Limb (tissue), 2 donors: ENCODE measurements around the gene SHISA4.
A peak's percentile ranks its signal among the peaks of the same experiment; 100 is the strongest.

Experiments
- DNase-seq, 2 donors: peaks; one replicate each; pipeline ENCODE4 v3.0.0-alpha.2; 2016; ENCODE audit errors: extremely low spot score in 2 of 2

SHISA4 gene

DNA sequence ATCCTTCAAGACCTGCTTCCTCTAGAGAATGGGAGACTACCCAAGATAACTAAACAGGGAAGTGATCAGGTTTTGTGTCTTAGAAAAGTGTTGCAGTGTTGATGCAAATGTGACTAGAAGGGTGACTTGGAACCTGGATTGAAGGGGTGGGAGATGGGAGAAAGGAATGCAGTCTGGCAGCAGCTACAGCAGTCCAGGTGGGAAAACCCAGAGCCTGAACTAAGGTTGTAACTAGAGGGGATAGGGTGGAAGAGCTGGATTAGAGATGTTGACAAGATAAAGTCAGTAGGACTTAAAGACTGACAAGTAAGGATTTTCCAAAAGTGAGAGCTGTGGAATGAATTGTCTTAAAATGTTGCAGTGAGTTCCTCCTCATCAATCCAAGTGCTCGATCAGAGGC, 7.1 kb upstream of the SHISA4 start:
- no peak for DNase-seq

DNA sequence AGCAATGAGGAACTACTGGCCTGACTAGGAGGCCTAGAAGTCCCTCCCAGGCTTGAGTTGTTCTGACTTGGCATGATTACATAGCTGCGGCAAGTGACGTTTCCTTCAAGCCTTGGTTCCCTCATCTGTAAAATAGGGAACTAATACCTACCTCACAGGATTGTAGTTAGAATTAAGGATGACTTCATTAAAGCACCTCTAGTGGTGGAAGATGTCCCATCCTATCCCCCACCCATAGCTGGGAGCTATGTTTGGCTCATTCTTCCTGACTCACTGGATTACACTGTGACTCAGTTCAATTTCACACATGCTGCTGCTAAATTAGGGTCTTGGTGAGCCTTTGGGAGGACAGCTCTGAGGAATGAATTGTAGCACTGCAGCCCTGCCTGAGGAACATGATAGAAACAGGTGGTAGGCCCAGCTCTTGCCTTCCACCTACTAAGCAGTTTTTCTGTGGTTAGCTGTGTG, 6.0 kb upstream of the SHISA4 start:
- DNase-seq: no peak

DNA sequence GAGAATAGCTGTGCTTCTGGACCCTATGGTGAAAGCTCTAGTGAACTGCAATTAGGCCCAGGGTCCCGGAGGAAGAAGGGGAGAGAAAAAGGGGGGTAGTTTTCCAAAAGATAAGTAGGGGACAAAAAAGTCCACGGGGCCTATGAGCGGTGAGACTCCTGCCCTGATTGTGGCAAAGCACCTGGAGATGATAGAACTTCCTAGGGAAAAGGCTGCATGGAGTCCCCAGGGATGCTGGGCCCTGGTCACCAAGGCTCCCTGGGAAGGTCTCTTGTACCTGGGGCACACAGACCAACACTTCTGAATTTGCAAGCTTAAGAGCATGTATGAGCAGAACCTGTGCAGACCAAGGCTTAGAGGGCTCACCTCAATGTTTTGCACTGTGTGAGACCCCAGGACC, 5.4 kb upstream of the SHISA4 start:
- no peak for DNase-seq

DNA sequence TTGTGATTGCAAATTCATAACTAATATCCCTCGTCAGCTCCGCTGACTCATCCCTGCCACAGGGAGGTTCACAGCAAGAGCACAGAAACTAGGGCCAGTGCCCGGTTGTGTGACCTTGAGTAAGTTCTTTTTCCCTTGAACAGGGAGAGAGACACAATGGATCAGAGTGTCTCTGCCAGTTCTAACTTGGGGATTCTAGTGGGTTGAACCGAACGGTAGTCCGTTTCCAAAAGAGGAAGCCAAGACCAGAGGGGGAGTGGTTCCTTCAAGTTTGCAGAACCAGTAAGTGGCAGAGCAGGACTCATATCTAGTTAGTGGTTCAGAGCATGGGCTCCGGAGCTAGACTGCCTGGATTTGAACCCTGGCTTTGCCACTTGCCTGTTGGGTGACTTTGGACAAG, 4.9 kb upstream of the SHISA4 start:
- no peak for DNase-seq

DNA sequence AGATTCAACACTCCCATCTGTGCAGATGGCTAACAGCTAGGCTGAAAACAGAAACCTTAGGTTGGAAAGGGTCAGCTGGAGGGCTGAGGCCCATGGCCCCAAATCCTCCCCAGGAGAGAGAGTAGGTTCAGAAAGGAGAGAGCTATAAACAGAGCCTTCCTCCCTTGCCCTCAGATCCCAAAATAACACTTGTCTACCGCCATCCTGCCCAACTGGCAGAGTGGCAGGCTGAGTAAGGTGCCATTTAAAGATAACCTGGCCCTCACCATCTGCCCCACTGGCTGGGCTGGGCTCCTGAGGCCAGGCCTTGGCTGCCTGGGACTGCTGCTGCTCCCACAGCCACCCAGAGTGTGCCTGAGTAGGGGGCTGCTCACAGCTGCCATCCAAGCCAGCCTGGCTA, 4.3 kb upstream of the SHISA4 start:
- DNase-seq: no peak

DNA sequence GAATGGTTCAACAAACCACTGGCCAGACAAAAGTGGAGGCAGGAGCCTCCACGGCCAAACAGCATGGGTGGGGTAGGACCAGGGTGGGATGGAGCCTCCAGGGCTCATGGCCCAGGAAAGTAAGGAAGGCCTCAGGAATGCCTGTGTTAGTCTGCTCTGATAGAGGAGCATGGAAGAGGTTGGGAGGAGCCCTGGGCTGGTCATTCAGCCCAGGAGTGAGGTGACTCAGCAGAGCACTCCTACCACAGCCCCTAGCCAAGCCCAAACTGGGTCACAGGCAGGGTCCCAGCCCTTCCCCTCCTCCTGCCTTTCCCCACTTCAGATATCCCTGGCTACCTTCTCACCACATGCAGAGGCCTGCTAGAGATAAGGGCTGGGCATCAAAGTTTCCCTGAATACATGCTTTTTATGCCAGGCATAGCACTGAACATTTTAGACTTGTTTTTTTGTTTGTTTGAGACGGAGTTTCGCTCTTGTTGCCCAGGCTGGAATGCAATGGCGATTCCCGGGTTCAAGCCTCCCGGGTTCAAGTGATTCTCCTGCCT, 3.1 kb upstream of the SHISA4 start:
- DNase-seq: no peak

DNA sequence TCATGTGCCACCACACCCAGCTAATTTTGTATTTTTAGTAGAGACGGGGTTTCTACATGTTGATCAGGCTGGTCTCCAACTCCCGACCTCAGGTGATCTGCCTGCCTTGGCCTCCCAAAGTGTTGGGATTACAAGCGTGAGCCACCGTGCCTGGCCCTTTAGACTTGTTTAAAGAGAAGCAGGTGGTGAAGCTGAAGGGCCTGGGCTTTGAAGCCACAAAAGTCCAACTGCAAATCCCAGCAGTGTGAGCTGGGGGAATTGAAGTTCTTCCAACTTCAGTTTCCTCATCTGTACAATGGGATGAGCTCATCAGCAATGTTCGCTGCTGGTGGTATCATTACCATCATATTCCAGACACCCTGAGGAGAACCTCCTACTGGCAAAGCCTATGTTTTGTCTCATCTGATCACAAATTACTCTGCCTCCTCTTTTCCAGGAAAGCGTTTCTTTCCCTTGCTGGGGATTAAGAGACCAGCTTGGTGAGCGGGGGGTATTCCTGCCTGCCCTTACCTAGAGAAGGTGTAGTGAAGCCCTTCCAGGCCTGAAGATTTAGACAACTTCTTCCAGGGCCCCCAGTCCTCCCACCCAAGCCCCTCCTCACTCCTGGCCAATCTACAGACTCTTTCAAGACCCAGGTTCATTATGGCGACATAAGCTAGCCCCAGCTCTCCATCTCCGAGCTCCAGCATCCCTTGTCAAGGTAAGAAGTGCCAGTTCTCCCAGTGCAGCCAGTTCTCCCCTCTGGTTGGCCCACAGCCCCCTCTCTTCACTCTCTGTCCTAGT, 2.4 kb upstream of the SHISA4 start:
- no peak for DNase-seq

DNA sequence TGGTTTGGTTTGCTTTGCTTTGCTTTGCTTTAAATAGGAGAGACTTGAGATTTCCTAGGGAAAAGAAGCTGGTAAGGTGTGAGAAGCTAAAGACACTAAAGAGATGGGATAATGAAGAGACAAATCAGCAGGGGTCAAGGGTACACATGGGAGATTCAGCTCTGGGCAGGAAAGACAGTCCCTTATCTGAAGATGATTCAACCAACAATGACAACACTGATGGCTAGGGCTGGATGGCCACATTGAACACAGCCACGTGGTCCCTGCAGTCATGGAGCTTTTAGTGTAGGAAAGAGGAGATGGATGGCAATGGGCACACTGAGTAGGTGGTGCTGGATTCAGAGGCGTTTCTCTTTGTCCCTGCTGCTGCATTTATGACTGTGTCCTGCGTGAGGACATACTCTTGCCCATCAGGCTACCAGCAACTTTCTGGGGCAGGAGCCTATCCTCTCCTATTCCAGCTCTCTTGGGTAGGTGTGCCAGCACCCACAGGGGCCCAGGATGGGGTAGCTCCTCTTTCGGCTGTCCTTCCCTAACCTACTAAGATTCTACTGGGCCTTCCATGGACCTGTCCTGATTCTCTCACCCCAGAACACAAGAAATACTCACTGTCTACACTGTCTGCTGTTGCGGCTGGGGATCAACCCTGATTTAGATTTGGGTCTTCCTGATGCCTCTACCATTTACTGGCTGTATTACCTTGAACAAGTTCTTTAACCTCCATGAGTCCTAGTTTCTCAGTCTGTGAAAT, 1.4 kb upstream of the SHISA4 start:
- DNase-seq: peak in 1 of 2 donors; percentile 7

DNA sequence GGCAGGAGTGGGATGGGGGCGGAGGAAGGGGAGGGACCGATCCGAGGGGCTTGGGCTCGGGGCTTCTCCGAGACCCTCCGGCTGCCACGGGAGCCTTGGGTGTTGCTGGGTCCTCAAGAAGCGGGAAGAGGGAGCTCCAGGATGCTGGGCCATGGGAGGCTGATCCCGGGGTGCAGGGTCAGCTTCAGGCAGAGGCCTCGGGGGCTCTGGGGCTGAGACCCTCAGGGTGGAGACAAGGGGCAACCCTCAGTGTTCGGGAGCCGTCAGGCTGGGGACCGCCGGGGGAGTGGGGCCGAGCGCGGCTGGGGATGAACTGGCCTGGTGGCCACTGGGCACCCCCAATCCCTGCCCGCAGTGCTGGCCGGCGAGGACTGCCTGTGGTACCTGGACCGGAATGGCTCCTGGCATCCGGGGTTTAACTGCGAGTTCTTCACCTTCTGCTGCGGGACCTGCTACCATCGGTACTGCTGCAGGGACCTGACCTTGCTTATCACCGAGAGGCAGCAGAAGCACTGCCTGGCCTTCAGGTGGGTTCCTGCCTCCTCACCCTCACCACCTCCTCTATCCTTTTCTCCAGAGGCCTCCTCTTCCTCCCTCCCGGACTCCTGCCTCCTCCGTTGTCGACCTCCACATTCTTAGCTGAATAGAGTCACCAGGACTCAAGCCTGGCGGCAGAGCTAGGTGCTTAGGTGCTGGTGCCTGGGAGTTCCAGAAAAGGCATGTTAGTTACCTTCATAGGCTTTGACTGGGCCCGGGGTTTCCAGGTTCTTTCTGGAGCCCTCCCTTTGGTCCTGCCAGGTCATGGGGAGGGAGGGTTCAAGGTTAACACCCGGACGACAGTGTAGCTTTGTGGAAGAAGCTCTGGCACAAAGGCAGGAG, 631 bp downstream of the SHISA4 start:
- no peak for DNase-seq

DNA sequence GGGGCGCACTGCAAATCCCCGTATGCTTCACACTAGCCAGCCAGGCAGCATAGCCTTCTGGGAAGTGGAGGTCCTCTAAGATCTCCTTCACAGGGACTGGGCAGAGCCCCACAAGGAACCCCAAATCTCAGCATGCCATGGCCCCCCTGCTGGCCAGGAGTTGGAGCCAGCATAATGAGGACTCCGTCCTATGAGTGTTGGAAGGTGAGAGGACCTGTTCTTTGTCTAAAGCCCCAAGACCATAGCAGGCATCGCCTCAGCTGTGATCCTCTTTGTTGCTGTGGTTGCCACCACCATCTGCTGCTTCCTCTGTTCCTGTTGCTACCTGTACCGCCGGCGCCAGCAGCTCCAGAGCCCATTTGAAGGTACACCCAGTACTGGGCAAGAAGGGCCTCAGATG, 1.5 kb downstream of the SHISA4 start:
- no peak for DNase-seq

DNA sequence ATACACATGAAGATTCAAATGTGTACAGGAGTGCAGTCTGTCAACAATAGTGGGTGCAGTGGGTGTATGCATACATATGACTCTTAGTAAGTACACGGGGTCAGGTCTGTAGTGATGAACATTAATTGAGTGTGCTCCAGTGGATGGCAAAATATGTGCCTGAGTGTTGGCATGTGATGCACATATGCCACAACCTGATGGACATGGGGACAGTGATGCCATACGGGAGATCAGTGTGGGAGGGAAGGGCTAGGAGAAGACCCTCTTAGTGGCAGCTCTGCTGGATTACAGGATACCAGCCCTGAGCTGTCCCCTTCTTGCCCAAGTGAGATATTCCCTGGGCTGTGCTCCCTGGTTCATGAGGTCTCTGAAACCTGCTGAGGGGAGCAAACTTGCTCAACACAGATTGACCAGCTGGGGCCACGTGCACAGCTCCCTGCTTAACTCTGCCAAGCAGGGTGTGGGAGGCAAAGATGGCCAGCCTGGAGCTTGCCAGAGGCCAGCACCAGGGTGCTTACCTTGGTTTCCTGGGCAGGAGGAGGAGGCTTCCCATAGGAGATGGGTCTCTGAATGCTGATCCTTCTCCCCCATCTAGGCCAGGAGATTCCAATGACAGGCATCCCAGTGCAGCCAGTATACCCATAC, 2.2 kb downstream of the SHISA4 start:
- DNase-seq: no peak

DNA sequence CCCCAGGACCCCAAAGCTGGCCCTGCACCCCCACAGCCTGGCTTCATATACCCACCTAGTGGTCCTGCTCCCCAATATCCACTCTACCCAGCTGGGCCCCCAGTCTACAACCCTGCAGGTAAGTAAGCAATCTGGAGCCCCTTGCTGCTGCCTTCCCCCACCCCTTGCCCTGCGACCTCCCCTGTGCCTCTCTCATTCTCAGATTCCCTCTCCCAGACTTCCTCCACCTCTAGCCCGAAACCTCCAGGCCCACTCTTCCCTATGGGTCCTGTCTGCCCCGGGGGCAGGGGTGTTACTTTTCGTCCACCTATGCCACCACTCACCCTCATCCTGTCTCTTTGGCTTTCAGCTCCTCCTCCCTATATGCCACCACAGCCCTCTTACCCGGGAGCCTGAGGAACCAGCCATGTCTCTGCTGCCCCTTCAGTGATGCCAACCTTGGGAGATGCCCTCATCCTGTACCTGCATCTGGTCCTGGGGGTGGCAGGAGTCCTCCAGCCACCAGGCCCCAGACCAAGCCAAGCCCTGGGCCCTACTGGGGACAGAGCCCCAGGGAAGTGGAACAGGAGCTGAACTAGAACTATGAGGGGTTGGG, 2.9 kb downstream of the SHISA4 start:
- no peak for DNase-seq

DNA sequence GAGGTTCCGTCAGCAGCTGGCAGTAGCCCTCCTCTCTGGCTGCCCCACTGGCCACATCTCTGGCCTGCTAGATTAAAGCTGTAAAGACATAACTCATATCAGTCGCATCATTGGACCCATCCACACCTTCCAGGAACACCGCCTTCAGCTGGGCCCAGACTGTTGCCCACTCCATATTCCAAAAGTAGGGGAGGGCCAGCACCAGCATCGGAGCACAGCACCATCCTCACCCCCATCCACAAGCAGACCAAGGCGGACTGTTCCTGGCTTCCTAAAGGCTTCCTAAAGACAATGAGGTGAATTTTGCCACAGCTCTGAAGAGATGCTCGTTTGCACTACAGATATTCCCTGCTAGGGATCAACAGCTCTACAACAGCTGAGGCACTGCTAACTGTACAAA, 3.5 kb downstream of the SHISA4 start:
- no peak for DNase-seq

DNA sequence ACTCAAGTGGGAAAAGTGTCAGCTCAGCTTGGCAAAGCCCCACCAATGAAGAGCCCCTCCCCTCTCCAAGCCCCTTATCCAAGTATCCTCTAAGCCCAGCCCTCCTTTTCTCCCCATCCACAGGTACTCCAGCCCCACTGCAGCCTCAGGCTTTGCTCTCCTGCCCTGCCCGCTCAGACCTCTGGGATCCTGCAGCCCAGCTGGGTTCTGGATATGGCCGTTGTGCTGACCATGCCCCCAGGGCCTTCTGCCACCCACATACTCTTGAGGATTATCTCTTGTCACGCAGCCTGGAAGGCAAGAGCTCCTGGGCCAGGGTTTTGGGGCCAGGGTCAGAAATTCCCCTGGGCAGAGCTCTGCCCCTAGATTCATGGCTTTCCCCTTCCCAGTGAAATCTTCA, 4.7 kb downstream of the SHISA4 start:
- DNase-seq: no peak

DNA sequence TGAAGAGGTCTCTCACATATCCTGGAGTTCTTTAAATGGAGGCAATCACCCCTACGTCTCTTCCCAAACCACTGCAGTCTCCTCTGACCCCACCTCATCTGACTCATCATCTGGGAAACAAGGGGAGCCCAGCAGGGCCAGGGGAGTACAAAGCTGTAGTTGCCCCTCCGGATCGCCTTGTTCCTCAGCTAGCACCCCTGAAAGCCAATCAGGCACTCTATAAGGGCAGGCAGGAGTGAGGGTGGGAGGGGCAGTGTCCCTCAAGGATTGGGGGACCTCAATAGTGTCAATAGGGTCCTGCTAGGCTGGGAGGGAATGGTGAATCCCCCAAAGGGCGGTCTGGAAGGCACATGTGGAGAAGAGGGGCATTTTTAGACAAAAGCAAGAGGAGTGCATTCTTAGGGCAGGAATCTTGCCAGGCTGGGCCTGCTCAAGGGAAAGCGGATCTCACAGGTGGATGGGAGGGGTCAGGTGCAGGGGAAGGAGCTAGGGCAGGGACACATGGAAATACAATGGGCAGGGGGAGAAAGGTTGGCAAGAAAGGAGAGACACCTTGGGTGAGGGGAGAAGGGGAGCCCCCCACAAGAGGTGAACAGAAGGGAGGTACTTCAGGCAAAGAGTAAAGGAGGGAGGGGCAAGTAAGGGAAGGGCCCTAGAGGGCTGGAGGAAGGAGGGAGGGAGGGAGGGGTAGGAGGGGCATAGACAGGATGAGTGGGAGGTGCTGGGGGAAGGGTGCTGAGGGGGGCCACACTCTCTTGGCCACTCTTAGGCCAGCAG, 5.8 kb downstream of the SHISA4 start:
- DNase-seq: no peak

DNA sequence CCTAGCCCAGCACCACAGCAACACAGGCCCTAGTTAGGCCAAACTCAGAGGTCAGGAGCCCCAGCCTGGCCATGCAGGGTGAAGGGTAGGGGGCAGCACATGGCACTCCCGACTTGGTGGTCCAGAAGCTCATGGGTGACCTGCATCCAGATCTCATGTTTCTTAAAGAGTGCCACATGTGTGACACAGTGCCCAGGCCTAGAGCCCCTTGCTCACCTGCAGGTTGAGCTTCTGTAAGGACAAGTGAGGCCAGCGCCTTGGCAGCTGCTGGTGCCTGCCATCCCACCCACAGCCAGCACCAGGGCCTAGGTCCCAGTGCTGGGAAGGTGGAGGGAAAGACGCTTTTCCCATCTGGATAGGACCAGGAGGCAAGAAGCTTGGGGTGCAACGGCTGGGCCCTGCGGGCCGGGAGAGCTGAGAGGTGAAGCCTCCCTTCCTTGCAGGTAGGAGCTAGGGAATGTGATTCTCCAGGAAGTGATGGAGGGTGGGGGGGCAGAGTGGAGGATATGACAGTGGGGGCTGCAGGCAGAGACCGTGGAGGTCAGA, 6.5 kb downstream of the SHISA4 start:
- no peak for DNase-seq

DNA sequence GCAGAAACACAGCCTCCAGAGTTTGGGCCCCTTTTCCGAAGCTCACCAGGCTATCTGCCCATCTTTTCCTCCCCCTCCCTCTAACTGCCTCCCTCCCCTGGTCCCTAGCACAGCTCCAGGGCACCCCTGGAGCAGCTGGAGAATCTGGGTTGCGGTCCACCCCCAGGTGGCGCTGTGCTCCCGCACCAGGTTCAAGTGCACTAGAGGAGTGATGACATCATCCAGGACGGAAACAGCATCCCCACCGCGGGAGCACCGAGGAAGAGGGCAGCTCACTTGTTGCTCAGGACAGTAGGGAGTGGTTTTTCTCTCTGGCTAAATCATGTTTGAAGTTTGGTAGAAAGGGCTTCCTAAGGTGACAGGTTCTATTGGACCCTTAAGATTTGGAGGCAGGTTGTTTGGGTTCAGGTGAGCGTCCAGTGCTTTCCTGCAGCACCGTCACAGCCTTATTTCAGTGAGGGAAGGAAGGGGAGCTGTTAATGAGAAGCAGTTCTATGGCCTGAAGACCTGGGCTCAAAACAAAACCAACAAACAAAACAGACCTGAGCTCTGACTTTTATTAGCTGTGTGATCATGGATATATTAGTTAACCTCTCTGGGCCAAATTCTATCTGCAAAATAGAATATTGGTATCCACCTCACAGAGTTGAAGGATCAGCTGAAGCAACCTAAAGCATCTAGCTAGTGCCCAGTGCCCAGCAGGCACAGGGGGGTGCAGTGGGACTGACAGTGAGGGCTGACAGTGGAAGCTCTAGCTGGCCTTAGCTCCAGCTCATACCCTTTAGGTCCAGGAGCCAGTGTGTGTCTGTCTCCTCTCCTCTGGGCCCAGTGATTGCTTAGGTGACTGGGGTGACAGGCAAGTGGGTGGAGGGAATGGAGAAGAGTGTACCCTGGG, 7.5 kb downstream of the SHISA4 start:
- peak; percentile 83 to 92 for DNase-seq

DNA sequence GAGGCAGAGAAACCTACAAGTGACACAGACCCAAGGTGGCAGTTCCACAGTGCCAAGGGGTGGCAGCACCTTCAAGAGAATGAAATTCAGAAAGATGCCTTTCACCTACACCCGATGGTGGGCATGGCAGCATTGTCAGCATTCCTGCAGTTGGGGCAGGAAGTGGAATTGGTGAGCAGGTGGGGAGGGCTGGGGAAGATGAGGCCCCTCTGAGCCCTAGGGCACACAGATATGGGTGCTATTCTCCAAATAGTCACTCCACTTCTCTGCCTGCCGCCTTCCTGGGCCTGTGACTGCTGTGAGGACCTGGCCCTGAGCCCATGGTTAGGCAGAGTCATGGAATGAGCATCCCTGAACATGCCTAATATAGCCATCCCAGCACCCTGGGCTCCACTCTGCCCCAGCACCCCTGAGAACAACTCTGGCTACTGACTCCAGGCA, 8.3 kb downstream of the SHISA4 start:
- no peak for DNase-seq
